ENCODE results near the gene SRF.

GRCh38 chr6:43127877-43128276 is 43.2 kb upstream of the SRF start:
- TF ChIP-seq CTCF (IDR thresholded peaks at IDR 0.05) (no peak), POLR2A (IDR thresholded peaks at IDR 0.05) (no peak)
